ENCODE measurements around the gene NR2C2AP.

- TF ChIP-seq CTCF (IDR thresholded peaks at IDR 0.05; ENCODE audit: low read length) (no peak), EZH2 (IDR thresholded peaks at IDR 0.05; ENCODE audit: borderline replicate concordance, low read length) (no peak)
These were observed 33.8 kb downstream of the NR2C2AP start for GRCh38 chr19:19169236-19170052.
